HG03025 (cell line): ENCODE data around the gene CCDC116.
"Not testable (repeated sequence)": the region's sequence is repeated elsewhere in the genome, so short reads cannot be mapped to it uniquely, and the experiment has no call there.

ENCODE experiments used
- ATAC-seq: cut with Tn5 transposase; IDR thresholded peaks from one replicate; pipeline ENCODE4 v1.9.1; 2021; ENCODE audit warnings: mild to moderate bottlenecking, moderate library complexity; ENCODE audit not compliant: unreplicated experiment, low FRiP score

Gene CCDC116

DNA sequence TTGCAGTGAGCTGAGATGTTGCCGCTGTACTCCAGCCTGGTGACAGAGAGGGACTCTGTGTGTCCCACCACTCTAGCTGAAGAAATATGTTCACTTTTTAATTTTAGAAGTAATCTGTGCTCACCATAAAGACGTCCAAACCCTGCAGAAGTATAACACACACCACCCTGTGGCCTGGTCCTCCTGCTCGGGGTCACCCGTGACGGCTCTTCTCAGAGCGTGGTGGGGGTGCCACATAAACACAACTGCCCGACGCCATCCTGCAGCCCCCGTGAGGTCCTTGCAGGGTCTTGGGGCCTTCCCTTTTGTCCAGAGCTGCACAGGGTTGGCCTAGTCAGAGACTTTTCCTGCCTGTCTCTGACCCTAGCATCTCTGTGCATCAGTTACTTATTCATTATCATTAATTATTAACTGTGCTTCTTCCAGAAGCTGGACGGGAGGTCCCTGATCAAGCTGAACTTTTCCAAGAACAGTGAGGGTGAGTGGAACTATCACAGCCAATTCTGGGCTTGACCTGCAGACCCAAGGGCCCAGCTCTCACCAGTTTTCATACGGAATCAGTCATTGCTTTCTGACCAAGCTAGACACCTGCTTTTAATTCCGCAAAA is 42.2 kb downstream of the CCDC116 start:
- ATAC-seq = no peak

DNA sequence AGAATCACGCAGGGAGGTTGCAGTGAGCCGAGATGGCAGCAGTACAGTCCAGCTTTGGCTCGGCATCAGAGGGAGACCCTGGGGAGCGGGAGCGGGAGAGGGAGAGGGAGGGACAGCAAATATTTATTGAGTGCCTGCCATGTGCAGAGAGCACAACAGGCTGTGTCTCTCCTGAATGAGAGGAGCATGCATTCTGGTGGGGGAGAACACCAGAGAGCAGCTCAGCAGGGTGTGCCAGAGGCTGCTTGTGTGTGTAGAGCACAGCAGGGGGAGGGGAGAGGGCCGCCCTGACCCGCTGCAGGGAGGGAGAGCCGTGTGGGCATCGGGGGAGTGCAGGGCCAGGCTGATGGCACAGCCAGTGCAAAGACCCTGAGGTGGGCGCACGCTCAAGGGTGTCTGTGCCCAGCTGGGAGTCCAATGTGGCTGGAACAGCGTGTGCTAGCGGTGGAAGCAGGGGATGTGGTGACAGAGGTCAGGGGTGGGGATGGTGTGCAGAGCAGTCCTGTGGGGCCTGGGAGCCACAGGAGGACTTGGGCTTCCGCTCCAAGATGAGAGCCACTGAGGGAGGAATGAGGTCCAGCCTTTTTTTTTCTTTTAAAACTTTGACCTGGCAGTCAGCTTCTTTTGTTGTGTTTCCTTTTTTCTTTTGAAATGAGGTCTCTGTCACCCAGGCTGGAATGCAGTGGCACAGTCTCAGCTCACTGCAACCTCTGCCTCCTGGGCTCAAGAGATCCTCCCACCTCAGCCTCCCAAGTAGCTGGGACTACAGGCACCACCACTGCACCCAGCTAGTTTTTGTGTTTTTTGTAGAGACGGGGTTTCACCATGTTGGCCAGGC is 45.3 kb downstream of the CCDC116 start:
- ATAC-seq = no peak

GRCh38 chr22:21678842-21679241 is 46.3 kb downstream of the CCDC116 start:
- ATAC-seq = not testable (repeated sequence)

DNA sequence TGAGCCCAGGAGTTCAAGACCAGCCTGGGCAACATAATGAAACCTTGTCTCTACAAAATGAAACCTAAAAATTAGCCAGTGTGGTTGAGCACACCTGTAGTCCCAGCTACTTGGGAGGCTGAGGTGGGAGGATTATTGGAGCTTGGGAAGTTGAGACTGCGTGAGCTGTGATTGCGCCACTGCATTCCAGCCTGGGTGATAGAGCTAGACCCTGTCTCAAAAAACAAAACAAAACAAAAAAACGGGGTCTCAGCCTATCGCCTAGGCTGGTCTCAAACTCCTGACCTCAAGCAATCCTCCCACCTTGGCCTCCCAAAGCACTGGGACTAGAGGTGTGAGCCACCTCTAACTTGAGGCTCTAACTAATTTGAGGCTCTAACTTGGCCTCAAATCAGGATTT is 46.8 kb downstream of the CCDC116 start:
- no peak for ATAC-seq

- ATAC-seq = no peak
These were observed 48.4 kb downstream of the CCDC116 start for GRCh38 chr22:21680830-21681565.

DNA sequence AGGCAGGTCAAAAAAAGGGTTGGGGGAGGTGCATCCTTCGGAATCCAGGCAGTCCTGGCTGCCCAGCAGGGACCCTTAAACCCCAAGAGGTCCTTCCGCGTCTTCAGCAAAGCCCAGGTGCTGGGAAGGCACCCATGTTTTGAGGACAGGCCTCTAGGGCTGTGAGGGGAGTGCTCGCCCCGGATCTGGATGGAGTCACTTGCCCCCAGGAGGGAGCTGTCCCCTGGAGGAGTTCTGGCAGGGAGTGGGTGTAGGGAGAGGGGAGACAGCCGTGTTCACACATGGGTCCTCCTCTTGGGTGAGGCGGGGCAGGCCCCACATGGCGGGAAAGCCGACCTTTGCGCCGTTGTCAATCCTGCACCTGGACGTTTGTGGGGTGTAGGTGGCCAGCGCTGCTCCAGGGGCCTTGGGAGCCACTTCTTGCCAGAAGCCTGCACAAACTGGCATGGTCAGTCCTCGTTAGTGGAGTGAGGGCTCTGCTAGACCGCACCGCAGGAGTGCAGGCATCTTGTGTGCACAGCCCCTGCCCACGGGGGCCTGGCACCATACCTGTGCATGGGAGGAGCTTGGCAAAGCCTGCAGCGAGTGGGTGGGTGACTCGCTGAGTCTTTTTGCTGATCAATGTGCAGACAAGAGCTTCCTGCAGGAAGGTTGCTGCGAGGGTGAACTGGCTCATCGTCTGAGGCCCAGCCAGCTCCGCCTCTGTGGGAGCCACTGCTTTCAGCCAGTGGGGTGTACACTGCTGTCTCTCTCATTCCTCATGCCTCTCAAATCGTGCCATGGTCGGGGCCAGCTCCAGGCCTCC is 49.2 kb downstream of the CCDC116 start:
- ATAC-seq = no peak

GRCh38 chr22:21682385-21683175 is 50.0 kb downstream of the CCDC116 start:
- no peak for ATAC-seq

- ATAC-seq = no peak
These were observed 50.8 kb downstream of the CCDC116 start for GRCh38 chr22:21683401-21683811.

DNA sequence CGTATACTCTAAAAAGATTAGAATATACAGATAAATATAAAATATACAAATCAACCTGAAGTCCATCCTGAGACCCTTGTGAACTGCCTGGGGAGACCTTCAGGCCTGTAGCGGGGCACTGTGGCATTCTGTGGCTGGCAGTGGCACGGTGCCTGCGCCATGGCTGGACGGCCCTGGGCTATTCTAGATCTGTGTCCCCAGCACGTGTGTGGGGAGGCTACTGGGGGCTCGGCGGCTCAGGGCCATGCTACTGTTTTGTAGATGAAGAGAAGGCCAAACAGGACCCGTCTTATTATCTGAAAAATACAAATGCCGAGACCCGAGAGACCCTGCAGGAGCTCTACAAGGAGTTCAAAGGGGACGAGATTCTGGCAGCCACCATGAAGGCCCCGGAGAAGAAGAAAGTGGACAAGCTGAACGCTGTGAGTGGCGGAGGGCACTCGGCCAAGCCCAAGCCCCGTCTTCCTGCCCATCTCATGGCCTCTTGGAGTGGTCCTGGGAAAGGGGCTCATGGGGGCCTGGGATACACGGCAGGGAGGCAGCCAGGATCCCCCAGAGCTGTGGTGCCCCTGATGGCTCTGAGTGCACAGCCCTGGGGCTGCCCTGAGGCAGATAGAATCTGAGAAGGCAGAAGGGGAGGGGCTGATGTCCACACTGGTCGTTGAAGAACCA is 52.1 kb downstream of the CCDC116 start:
- ATAC-seq = no peak

DNA sequence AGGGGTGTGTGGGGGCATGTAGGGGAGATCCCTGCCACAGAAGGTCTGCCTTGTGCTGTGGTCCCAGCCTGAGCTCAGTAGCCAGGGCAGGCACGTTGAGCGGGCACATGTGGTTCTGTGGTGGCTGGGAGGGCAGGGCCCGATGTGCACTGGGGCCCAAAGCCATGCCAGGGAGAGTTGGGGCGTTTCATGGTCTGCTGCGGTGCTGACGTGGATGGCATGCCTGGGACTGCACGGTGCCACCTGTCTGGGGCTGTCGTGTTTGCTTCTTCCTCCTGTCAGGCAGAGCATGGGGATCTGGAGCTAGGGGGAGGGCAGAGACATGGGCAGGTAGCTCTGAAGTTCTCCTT is 52.6 kb downstream of the CCDC116 start:
- ATAC-seq = no peak

DNA sequence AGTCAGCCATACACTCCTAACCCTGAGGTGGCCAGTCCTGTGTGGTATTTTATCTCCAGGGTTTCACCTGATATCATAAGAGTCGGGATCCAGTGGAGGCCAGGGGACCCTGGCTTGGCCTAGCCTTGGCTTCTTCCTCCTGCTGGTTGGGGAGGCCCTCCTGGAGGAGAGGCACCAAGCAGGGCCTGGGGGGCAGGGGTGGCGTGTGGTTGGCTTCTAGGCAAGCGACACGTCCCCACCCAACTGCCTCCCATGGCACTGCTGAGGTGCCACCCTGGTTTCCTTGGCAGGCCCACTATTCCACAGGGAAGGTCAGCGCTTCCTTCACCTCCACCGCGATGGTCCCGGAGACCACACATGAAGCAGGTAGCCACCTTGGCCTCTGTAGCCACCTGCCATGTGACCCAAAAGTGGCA is 53.6 kb downstream of the CCDC116 start:
- no peak for ATAC-seq
